NCI-H510A treated with DMSO at 0.1 percent for 48 hours (cell line): Measurements from ENCODE around the gene B4GALNT3.

Experiments used
- DNase-seq: peaks from one replicate; lab custom pipeline; 2025; lab: John Stamatoyannopoulos, UW

Gene B4GALNT3

GRCh38 chr12:593396-594270 lies 133.9 kb downstream of the B4GALNT3 start:
- DNase-seq = no peak

- DNase-seq = no peak
Observed at GRCh38 chr12:597926-598568, 138.3 kb downstream of the B4GALNT3 start.

DNA sequence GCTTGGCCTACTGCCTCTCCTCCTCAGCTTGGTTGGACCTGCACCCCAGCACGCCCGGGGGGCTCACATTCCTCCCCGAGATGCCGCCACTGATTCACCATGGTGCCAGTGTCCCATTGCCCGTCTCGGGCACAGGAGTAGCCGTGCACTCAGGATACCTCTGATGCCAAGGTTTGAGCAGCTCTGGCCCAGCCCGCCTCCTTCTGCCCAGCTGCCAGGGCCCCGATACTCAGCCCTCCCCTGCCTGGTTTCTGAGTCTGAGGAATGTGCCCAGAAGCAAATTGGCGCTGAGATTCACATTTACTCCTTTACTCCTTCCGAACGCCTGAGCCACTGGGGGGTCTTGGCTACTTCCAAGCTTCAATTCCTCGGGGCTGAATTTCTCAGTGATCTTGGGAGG lies 140.0 kb downstream of the B4GALNT3 start:
- no peak for DNase-seq

GRCh38 chr12:601976-602699 lies 142.4 kb downstream of the B4GALNT3 start:
- DNase-seq = peak; percentile 13

DNA sequence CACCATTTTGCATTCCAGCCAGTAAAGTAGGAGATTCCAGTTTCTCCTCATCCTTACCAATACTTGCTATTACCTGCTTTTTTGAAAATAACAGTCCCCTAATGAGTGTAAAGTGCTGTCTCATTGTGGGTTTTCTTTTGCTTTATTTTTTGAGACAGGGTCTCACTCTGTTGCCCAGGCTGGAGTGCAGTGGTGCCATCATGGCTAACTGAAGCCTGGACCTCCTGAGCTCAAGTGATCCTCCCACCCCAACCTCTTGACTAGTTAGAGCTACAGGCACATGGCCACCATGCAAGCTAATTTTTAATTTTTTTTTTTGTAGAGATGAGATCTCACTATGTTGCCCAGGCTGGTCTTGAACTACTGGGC lies 142.9 kb downstream of the B4GALNT3 start:
- DNase-seq = no peak

GRCh38 chr12:604956-605355 lies 145.2 kb downstream of the B4GALNT3 start:
- no peak for DNase-seq

- DNase-seq = no peak
Observed at GRCh38 chr12:607541-608001, 147.8 kb downstream of the B4GALNT3 start.

DNA sequence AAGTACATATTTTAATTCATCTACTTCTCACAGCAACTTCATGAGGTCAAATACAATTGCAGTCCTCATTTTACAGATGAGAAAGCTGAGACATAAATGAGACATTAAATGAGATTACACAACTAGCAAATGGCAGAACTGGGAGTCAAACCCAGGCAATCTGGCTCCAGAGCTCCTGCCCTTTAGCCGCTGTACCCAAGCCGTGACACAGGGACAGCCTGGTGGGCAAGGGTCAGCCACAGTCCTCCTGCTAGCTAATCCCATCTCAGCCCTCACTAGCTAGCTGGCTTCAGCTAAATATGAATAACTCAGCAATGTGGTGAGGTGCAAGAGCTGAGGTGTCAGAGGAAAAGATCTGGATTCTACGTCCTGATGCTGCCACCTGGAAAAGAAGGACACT lies 148.7 kb downstream of the B4GALNT3 start:
- DNase-seq = no peak

- no peak for DNase-seq
Observed at GRCh38 chr12:608921-609320, 149.2 kb downstream of the B4GALNT3 start.

- no peak for DNase-seq
Observed at GRCh38 chr12:611721-612120, 152.0 kb downstream of the B4GALNT3 start.

DNA sequence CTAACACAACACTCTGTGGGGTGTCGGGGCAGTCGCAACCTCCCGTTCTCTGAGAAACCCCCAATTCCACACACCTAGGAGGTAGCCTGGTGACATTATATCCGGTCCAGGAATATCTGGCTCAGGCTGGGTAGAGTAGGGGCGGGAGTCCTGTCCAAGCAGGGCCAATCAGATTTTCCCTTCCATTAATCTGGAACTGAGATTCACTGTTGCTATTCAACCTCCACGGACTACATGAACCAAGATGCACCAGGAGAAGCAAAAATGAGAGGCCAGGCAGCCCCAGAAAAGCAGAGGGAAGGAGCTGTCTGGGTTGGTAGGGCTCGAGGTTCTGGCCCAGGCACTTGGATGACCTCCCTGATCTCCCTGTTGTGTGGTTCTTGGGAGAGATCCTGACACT lies 152.6 kb downstream of the B4GALNT3 start:
- no peak for DNase-seq

DNA sequence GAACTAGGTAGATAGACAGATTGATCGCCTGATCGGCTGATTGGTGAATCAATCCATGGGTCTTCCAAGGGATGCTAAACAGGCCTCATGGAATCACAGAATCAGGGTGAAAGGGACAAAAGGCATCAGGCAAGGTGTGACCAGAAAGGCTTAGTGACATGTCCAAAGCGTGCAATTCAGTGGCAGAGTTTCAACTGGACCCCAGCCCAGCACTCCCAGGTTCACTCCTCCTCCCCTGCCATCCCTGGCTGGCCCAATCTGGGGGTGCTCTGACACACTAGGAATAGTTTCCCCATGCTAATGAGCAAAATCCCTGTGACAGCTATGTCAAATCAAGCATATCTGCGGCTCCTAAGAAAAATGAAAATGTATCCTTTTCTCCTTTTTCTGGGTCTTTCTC lies 153.1 kb downstream of the B4GALNT3 start:
- DNase-seq = no peak
